Measurements from ENCODE around the gene PLD1. TPM values are rescaled to one million over a fixed set of nuclear protein-coding genes. Genes with fewer than 3 reads are reported as not detected.
"Not testable (repeated sequence)": the region's sequence is repeated elsewhere in the genome, so short reads cannot be mapped to it uniquely, and the experiment has no call there.

Gene PLD1
- total RNA-seq, 1 donor from 2014 or later, result 8.8 TPM

DNA sequence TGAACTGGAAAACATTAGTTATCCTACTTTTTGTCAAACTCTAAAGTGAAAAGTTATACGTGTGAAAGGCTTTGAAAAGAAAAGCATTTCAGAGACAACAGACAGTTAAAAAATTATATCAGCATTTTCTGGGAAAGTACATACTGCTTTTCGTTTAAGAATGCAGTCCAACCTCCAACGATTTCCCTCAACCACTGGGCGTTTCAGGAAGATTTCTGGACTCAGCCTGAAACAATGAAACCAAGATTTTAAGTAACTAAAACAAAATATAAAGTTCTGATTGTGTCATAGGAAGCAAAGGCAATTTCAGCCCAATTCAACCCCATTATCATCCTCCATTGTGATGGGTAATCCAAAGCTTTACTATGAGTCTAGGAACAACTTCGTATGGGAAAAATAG lies 110.7 kb downstream of the PLD1 start:
- intact Hi-C loops (cut with DNase I), result no loop called here

GRCh38 chr3:171696805-171697204 lies 113.5 kb downstream of the PLD1 start:
- no peaks in the 10 kb centered on the region for H3K27me3 ChIP-seq
- TF ChIP-seq, protein P1, sequence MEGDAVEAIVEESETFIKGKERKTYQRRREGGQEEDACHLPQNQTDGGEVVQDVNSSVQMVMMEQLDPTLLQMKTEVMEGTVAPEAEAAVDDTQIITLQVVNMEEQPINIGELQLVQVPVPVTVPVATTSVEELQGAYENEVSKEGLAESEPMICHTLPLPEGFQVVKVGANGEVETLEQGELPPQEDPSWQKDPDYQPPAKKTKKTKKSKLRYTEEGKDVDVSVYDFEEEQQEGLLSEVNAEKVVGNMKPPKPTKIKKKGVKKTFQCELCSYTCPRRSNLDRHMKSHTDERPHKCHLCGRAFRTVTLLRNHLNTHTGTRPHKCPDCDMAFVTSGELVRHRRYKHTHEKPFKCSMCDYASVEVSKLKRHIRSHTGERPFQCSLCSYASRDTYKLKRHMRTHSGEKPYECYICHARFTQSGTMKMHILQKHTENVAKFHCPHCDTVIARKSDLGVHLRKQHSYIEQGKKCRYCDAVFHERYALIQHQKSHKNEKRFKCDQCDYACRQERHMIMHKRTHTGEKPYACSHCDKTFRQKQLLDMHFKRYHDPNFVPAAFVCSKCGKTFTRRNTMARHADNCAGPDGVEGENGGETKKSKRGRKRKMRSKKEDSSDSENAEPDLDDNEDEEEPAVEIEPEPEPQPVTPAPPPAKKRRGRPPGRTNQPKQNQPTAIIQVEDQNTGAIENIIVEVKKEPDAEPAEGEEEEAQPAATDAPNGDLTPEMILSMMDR (IDR thresholded peaks at IDR 0.05), result no peak
- intact Hi-C loops (cut with DNase I), result no loop called here
- H3K9me3 ChIP-seq, result no peaks in the 10 kb centered on the region
- peaks cover 3 to 9% of the 10 kb centered on the region in 2 donors for H3K4me1 ChIP-seq
- peaks cover 4 to 5% of the 10 kb centered on the region in 2 donors for H3K36me3 ChIP-seq
- DNase-seq (ENCODE audit: low spot score in 2 of 2), result no peak
- no peak overlapping the region for H3K4me3 ChIP-seq
- no peak overlapping the region for H3K27ac ChIP-seq

More for the DNA sequence above, 110.7 kb downstream of the PLD1 start:
- H3K9me3 ChIP-seq, result peaks cover 0 to 11% of the 10 kb centered on the region in 2 donors
- TF ChIP-seq, protein P1 (IDR thresholded peaks at IDR 0.05), result no peak
- H3K27me3 ChIP-seq, result no peaks in the 10 kb centered on the region
- H3K36me3 ChIP-seq, result peaks cover 4 to 5% of the 10 kb centered on the region in 2 donors
- H3K4me3 ChIP-seq, result no peak overlapping the region
- H3K4me1 ChIP-seq, result peaks cover 3 to 9% of the 10 kb centered on the region in 2 donors
- DNase-seq (ENCODE audit: low spot score in 2 of 2), result no peak
- peak overlapping the region in 1 of 2 donors; percentile 39 for H3K27ac ChIP-seq

DNA sequence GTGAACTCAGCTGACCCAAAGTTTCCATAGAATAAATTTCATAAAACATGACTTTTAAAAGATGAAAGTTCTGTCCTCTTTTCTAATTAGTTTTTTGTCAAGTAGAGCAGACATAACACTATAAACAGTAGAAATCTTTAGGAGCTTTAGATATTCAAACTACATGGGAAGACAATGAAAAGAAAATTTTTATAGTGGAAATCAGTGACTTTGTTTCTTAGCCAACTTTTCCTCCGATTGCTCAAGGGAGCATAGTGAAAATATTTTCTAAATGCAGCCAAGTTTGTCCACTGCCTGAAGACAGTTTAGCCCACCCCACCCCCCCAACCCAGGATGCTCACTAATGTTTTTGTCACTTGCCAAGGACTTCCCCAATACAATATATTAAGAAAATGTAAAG lies 114.9 kb downstream of the PLD1 start:
- TF ChIP-seq, protein P1 (IDR thresholded peaks at IDR 0.05), result no peak
- H3K27ac ChIP-seq, result no peak overlapping the region
- H3K4me3 ChIP-seq, result no peak overlapping the region
- no peaks in the 10 kb centered on the region for H3K9me3 ChIP-seq
- intact Hi-C loops (cut with DNase I), result no loop called here
- H3K4me1 ChIP-seq, result peaks cover 3% of the 10 kb centered on the region in 2 donors
- peaks cover 4 to 5% of the 10 kb centered on the region in 2 donors for H3K36me3 ChIP-seq
- no peaks in the 10 kb centered on the region for H3K27me3 ChIP-seq
- DNase-seq (ENCODE audit: low spot score in 2 of 2), result no peak

GRCh38 chr3:171694888-171695287 lies 115.4 kb downstream of the PLD1 start:
- Histone ChIP-seq H3K27me3 (no peaks in the 10 kb centered on the region), H3K9me3 (no peaks in the 10 kb centered on the region), H3K27ac (no peak overlapping the region), H3K36me3 (peaks cover 4 to 5% of the 10 kb centered on the region in 2 donors), H3K4me1 (peaks cover 3% of the 10 kb centered on the region in 2 donors), H3K4me3 (no peak overlapping the region)
- TF ChIP-seq, protein P1 (IDR thresholded peaks at IDR 0.05), result no peak
- intact Hi-C loops (cut with DNase I), result no loop called here
- no peak for DNase-seq (ENCODE audit: low spot score in 2 of 2)

- H3K4me1 ChIP-seq; H3K36me3 ChIP-seq; H3K9me3 ChIP-seq; H3K27me3 ChIP-seq; DNase-seq (ENCODE audit: low spot score in 2 of 2); H3K4me3 ChIP-seq; H3K27ac ChIP-seq; intact Hi-C loops (cut with DNase I): not testable (repeated sequence)
These were observed 117.7 kb downstream of the PLD1 start for GRCh38 chr3:171692551-171692950.

- Histone ChIP-seq H3K27me3 (no peaks in the 10 kb centered on the region), H3K27ac (no peak overlapping the region), H3K9me3 (no peaks in the 10 kb centered on the region), H3K4me3 (no peak overlapping the region), H3K4me1 (peaks cover 3% of the 10 kb centered on the region in 2 donors), H3K36me3 (no peaks in the 10 kb centered on the region)
- no peak for DNase-seq (ENCODE audit: low spot score in 2 of 2)
- TF ChIP-seq, protein P1 (IDR thresholded peaks at IDR 0.05), result no peak
- intact Hi-C loops (cut with DNase I), result no loop called here
These were observed 118.8 kb downstream of the PLD1 start for GRCh38 chr3:171691485-171691884.
